SH-SY5Y (cell line): Measurements from ENCODE around the gene CFAP69.

ENCODE experiments used
- GATA2 ChIP-seq: IDR thresholded peaks from 2 replicates; pipeline ENCODE4 v1.6.1; 2011; ENCODE audit warnings: mild to moderate bottlenecking, low read depth, low read length
- GATA3 ChIP-seq: IDR thresholded peaks from 2 replicates; pipeline ENCODE4 v1.6.1; 2011; ENCODE audit warnings: low read depth, mild to moderate bottlenecking, low read length, moderate library complexity

- no peak for TF ChIP-seq GATA2
- TF ChIP-seq GATA3 = no peak
Measured at GRCh38 chr7:90290244-90291113, 45.5 kb downstream of the CFAP69 start.
